ENCODE measurements around the gene DDX24.

DNA sequence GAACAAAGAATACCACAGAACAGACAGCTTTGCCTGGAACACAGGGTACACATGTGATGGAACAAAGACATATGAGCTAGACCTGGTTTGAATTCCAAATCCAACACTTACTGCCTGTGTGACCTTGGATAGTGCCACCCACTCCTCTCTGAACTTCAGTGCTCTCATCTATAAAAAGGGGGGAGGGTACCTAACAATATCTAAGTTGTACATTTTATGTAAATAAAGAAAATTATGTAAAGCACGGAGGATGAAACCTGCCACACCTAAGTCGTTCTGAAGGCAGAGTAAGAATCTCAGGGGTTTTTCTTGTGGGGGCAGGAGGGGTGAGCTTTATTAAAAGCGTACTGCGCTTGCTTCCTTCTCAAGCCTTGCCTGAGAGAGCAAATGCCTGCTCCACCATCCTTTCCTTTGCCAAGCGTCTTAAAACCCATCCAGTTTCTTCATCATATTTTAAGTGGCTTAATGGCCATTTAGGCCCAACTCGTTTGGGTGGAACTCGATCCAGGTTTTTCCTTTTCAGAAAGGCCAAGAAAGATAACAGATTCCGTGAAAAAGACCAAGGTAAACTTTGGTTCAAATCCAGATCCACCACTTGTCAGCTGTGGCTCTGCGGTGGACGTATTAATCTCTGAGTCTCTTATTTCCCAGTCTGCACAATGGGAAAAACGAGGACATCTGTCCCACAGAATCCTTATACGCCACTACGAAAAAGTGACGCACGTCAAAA is 946 bp downstream of the DDX24 start:
- TF ChIP-seq, protein P1, sequence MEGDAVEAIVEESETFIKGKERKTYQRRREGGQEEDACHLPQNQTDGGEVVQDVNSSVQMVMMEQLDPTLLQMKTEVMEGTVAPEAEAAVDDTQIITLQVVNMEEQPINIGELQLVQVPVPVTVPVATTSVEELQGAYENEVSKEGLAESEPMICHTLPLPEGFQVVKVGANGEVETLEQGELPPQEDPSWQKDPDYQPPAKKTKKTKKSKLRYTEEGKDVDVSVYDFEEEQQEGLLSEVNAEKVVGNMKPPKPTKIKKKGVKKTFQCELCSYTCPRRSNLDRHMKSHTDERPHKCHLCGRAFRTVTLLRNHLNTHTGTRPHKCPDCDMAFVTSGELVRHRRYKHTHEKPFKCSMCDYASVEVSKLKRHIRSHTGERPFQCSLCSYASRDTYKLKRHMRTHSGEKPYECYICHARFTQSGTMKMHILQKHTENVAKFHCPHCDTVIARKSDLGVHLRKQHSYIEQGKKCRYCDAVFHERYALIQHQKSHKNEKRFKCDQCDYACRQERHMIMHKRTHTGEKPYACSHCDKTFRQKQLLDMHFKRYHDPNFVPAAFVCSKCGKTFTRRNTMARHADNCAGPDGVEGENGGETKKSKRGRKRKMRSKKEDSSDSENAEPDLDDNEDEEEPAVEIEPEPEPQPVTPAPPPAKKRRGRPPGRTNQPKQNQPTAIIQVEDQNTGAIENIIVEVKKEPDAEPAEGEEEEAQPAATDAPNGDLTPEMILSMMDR (IDR thresholded peaks at IDR 0.05), result no peak
- TF ChIP-seq POLR2A (IDR thresholded peaks at IDR 0.05), result no peak

Measured in transverse colon (tissue), 3 donors.